Fibroblast of villous mesenchyme (primary cell): ENCODE data around the gene PITPNM3. TPM values are rescaled to one million over a fixed set of nuclear protein-coding genes. Genes with fewer than 3 reads are reported as not detected.

Experiments
- DNase-seq: peaks from one replicate; pipeline ENCODE4 v3.0.0-alpha.2; 2010; ENCODE audit warnings: low read depth
- H3K4me3 ChIP-seq: 2 replicates; pipeline ENCODE4 v1.5.1; 2011; ENCODE audit warnings: low read depth, mild to moderate bottlenecking, low read length
- total RNA-seq: library from RNA; depleted of rRNA; stranded (reverse); fragments of >200 nt; gene quantifications from 2 replicates; pipeline ENCODE4 v1.2.3, GENCODE V29; 2012
- TF ChIP-seq, protein P1 (sequence below): IDR thresholded peaks from 2 replicates; pipeline ENCODE4 v1.5.1; 2012; ENCODE audit warnings: low read depth, mild to moderate bottlenecking, low read length; ENCODE audit not compliant: insufficient read depth

PITPNM3 gene
- total RNA-seq, 1 donor, result under 0.01 TPM

DNA sequence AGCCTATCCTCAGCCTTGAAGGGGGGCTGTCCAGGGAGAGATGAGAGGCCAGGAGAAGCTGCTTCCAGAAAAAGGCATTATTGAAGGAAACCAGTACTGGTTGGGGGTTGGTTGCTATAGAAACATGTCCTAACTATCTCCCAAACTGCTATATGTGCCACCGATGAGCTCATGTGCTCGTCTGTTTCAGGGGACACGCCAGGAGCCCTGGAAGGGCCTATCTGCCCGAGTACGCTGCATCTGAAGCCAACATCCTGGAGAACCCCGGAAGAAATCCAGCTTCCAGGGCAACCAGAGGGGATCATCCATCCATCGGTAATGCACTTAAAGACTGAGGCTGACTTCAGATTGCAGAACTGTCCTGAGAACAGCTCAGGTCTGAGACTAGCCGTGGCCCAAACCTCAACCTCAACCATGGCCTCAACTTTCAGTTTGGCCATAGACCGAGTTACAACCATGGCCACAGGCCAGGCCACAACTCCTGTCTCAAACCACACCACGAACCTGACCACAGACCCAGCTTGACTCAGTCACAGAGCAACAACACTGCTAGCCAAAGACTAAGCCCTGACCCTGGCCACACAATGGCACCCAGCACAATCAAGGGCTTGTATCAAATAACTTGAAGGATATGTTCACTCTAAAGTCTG is 10.2 kb downstream of the PITPNM3 start:
- no peak for DNase-seq
- TF ChIP-seq, protein P1, sequence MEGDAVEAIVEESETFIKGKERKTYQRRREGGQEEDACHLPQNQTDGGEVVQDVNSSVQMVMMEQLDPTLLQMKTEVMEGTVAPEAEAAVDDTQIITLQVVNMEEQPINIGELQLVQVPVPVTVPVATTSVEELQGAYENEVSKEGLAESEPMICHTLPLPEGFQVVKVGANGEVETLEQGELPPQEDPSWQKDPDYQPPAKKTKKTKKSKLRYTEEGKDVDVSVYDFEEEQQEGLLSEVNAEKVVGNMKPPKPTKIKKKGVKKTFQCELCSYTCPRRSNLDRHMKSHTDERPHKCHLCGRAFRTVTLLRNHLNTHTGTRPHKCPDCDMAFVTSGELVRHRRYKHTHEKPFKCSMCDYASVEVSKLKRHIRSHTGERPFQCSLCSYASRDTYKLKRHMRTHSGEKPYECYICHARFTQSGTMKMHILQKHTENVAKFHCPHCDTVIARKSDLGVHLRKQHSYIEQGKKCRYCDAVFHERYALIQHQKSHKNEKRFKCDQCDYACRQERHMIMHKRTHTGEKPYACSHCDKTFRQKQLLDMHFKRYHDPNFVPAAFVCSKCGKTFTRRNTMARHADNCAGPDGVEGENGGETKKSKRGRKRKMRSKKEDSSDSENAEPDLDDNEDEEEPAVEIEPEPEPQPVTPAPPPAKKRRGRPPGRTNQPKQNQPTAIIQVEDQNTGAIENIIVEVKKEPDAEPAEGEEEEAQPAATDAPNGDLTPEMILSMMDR, result no peak
- H3K4me3 ChIP-seq, result no peak overlapping the region

DNA sequence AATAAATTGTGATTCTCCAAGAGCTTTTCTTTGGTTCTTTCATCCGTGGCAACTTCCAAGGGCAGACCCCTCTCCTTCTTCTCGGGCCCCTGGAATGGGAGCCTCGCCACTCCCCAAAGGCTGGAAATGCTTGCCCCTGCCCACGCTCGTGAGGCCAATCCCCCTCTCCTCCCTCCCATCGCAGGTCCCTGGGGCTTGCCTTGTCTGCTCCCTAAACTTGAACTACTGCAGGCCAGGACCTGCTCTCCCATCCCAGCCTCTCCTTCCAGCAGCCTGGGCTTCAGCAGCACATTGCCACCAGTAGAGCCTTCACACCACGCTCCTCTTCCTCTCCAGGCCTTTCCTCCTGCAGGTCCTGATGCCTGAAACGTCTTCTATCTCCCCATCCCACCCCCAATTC is 11.1 kb downstream of the PITPNM3 start:
- TF ChIP-seq, protein P1, result no peak
- no peak for DNase-seq
- no peak overlapping the region for H3K4me3 ChIP-seq

DNA sequence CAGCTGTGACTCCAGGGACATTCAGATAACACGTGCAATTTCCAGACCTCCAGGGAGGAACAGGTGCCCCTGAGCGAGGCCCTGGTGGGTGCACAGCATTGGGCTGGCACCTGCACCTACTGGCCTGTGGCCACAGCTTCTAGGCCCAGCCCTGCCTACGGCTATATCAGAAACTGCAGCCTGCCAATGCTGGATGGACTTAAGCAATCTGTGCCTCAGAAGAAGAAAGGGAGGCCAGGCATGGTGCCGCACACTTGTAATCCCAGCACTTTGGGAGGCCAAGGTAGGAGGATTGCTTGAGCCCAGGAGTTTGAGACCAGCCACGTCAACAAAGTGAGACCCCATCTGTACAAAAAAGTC is 12.4 kb downstream of the PITPNM3 start:
- TF ChIP-seq, protein P1, result no peak
- no peak overlapping the region for H3K4me3 ChIP-seq
- no peak for DNase-seq

GRCh38 chr17:6543079-6544010 is 13.0 kb downstream of the PITPNM3 start:
- TF ChIP-seq, protein P1, result no peak
- no peak for DNase-seq
- H3K4me3 ChIP-seq, result no peak overlapping the region

DNA sequence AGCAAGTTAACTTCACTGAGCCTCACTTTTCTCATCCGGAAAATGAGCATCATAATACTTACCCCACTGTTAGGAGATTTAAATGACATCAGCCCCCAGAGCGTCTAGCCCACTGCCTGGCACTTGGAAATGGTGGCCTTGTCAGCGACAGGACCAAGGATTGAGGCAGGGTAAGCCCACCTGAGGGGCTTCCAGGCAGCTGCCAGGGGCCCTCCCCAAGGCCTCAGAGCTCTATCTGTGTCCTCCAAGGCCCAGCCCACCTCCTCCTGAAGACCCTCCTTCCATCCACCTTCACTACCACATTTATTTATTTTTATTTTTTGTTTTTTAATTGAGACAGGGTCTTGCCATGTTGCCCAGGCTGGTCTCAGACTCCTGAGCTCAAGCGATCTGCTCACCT is 13.8 kb downstream of the PITPNM3 start:
- no peak for DNase-seq
- H3K4me3 ChIP-seq, result no peak overlapping the region
- TF ChIP-seq, protein P1, result no peak

GRCh38 chr17:6541886-6542285 is 14.5 kb downstream of the PITPNM3 start:
- DNase-seq, result no peak
- no peak overlapping the region for H3K4me3 ChIP-seq
- TF ChIP-seq, protein P1, result no peak
